ENCODE results near the gene FOXC1. TPM values are rescaled to one million over a fixed set of nuclear protein-coding genes. Genes with fewer than 3 reads are reported as not detected.
A peak's percentile ranks its signal among the peaks of the same experiment; 100 is the strongest.

FOXC1 gene
- total and polyA plus RNA-seq, 10 of the 15 experiments (the other 5 are each of a cell fraction or from before 2014, with no cell fraction given), result 0.13 to 1.5 (median 0.48) TPM; not detected in 2

- RAD21 ChIA-PET (ENCODE audit: unreplicated experiment), result no interaction called here
- CTCF ChIA-PET, result interaction anchor here (2.1 kb wide), 1 partner anchor 19 kb away, joined by 10 read pairs; no protein-coding TSS in a partner anchor
- Histone ChIP-seq H3K79me2 (ENCODE audit: control insufficient read depth, insufficient read depth, low read length) (no peaks in the 10 kb centered on the region), H4K20me1 (ENCODE audit: control insufficient read depth, insufficient read depth) (no peaks in the 10 kb centered on the region), H3K4me2 (ENCODE audit: control insufficient read depth, insufficient read depth) (no peak overlapping the region), H3K27me3 (replicated peaks in 1 of 2; ENCODE audit: control insufficient read depth in 2 of 2, insufficient read depth in 2 of 2, low read length in 1 of 2) (peaks cover 0 to 2% of the 10 kb centered on the region in 2 experiments; a peak in 1 of 4 replicates), H2AFZ (ENCODE audit: control insufficient read depth, low read depth, low read length) (no peak overlapping the region), H3K4me1 (ENCODE audit: control insufficient read depth, insufficient read depth, low read length) (peaks cover 22% of the 10 kb centered on the region), H3K9me3 (replicated peaks; ENCODE audit: control insufficient read depth, insufficient read depth, low read length) (peaks cover under 1% of the 10 kb centered on the region; the same call in 1 of the 3 replicates), H3K4me3 (no peak overlapping the region), H3K36me3 (ENCODE audit: control insufficient read depth in 2 of 2, insufficient read depth in 2 of 2, low read length in 1 of 2) (no peaks in the 10 kb centered on the region), H3K27ac (ENCODE audit: control insufficient read depth, insufficient read depth) (no peak overlapping the region), H3K9ac (ENCODE audit: control insufficient read depth, insufficient read depth, low read length) (no peak overlapping the region)
- ATAC-seq, result no peak
- FAIRE-seq, result no peak
- 29% methylated on average over 11 of the region's 11 CpGs for WGBS (ENCODE audit: insufficient coverage, insufficient replicate concordance, low lambda C conversion rate, missing lambda C conversion rate)
- DNase-seq (ENCODE audit: low read depth, low spot score), result no peak
- POLR2A ChIA-PET, result no interaction called here
- no TSS peak for BruUV-seq (replicated peaks)
- SMC1A ChIA-PET (ENCODE audit: uncharacterized antibody, unreplicated experiment), result interaction anchor here (6.0 kb wide), 1 partner anchor 16 kb away, joined by 41 read pairs; no protein-coding TSS in a partner anchor
- intact Hi-C loops (cut with micrococcal nuclease; ENCODE audit: unreplicated experiment) (no loop called here), in situ Hi-C loops (cut with MboI) (loop anchor here (25.0 kb wide), 1 partner anchor 1360 kb away; no protein-coding TSS in a partner anchor)
- TF ChIP-seq PAX5 (IDR thresholded peaks at IDR 0.05; ENCODE audit: borderline replicate concordance, low read depth, low read length) (no peak), POU2F2 (IDR thresholded peaks at IDR 0.05; ENCODE audit: borderline replicate concordance, low read depth, low read length) (no peak), MTA2 (IDR thresholded peaks at IDR 0.05; ENCODE audit: low read depth) (no peak), LARP7 (IDR thresholded peaks at IDR 0.05) (no peak), HDGF (IDR thresholded peaks at IDR 0.05) (no peak)
Measured at GRCh38 chr6:1577146-1577680, 32.5 kb upstream of the FOXC1 start.

DNA sequence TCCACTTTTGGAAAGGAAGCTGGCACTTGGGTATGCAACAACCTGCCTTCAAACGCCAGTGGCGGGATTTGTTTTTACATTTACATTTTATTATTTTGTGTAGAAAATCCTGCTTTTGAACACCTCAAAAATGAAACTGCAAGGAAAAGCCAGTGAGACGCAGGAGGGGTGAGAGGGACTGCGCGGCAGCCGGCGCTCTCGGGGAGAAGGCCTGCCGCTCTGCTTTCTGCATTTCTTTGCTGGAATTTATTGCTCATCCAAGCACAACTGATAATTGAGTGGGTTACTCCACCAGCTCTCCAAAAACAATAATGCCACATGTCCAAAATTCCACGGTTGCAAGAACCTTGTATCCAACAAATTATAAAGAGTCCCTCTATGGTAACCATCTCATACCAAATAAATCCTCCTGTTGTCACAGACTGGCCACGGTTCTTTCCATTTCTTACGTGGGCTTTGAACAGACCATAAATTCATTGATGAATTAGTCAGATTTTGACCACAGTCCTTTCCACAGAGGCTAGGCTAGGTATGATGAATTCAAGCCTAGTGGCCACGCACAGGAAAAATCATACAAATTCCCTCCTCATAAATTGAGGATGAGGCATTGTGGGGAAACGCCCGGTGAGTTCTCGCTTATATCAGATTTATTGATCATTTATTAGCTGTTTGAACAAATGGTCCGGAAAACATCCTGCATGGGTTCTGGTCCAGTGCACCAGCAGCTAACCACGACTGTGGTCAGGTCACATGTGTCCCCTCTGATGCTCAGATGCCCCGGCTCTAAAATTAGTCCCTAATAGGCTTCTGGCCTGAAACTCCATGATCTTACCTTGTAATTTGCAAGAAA, 31.6 kb upstream of the FOXC1 start:
- H3K4me1 ChIP-seq (ENCODE audit: control insufficient read depth, insufficient read depth, low read length), result peaks cover 22% of the 10 kb centered on the region
- DNase-seq (ENCODE audit: low read depth, low spot score) (no peak), ATAC-seq (peak; percentile 78), FAIRE-seq (peak; percentile 49)
- no peak overlapping the region for H3K4me3 ChIP-seq
- no peaks in the 10 kb centered on the region for H3K36me3 ChIP-seq (ENCODE audit: control insufficient read depth in 2 of 2, insufficient read depth in 2 of 2, low read length in 1 of 2)
- RAD21 ChIA-PET (ENCODE audit: unreplicated experiment), result no interaction called here
- H3K4me2 ChIP-seq (ENCODE audit: control insufficient read depth, insufficient read depth), result peak overlapping the region; percentile 30
- no peak overlapping the region for H3K9ac ChIP-seq (ENCODE audit: control insufficient read depth, insufficient read depth, low read length)
- no peak overlapping the region for H3K27ac ChIP-seq (ENCODE audit: control insufficient read depth, insufficient read depth)
- intact Hi-C loops (cut with micrococcal nuclease; ENCODE audit: unreplicated experiment) (no loop called here), in situ Hi-C loops (cut with MboI) (loop anchor here (25.0 kb wide), 1 partner anchor 1359 kb away; no protein-coding TSS in a partner anchor)
- SMC1A ChIA-PET (ENCODE audit: uncharacterized antibody, unreplicated experiment), result interaction anchor here (0.7 to 0.8 kb wide), 2 partner anchors 14 to 92 kb away, joined by 3 read pairs; no protein-coding TSS in a partner anchor
- WGBS (ENCODE audit: insufficient coverage, insufficient replicate concordance, low lambda C conversion rate, missing lambda C conversion rate), result 40% methylated on average over 19 of the region's 19 CpGs
- no peaks in the 10 kb centered on the region for H3K79me2 ChIP-seq (ENCODE audit: control insufficient read depth, insufficient read depth, low read length)
- H2AFZ ChIP-seq (ENCODE audit: control insufficient read depth, low read depth, low read length), result no peak overlapping the region
- BruUV-seq (replicated peaks), result no TSS peak
- H3K9me3 ChIP-seq (replicated peaks; ENCODE audit: control insufficient read depth, insufficient read depth, low read length), result no peaks in the 10 kb centered on the region; the same call in 2 of the 3 replicates
- CTCF ChIA-PET, result interaction anchor here (0.6 to 2.1 kb wide), 2 partner anchors 18 to 104 kb away, joined by 3 to 10 read pairs; no protein-coding TSS in a partner anchor
- POLR2A ChIA-PET, result no interaction called here
- no peaks in the 10 kb centered on the region for H4K20me1 ChIP-seq (ENCODE audit: control insufficient read depth, insufficient read depth)
- peaks cover 0 to 2% of the 10 kb centered on the region in 2 experiments; a peak in 1 of 4 replicates for H3K27me3 ChIP-seq (replicated peaks in 1 of 2; ENCODE audit: control insufficient read depth in 2 of 2, insufficient read depth in 2 of 2, low read length in 1 of 2)
- TF ChIP-seq SMARCA5 (IDR thresholded peaks at IDR 0.05), result no peak
- TF ChIP-seq SP1 (IDR thresholded peaks at IDR 0.05; ENCODE audit: low read depth, low read length), result no peak
- TF ChIP-seq, protein P1, sequence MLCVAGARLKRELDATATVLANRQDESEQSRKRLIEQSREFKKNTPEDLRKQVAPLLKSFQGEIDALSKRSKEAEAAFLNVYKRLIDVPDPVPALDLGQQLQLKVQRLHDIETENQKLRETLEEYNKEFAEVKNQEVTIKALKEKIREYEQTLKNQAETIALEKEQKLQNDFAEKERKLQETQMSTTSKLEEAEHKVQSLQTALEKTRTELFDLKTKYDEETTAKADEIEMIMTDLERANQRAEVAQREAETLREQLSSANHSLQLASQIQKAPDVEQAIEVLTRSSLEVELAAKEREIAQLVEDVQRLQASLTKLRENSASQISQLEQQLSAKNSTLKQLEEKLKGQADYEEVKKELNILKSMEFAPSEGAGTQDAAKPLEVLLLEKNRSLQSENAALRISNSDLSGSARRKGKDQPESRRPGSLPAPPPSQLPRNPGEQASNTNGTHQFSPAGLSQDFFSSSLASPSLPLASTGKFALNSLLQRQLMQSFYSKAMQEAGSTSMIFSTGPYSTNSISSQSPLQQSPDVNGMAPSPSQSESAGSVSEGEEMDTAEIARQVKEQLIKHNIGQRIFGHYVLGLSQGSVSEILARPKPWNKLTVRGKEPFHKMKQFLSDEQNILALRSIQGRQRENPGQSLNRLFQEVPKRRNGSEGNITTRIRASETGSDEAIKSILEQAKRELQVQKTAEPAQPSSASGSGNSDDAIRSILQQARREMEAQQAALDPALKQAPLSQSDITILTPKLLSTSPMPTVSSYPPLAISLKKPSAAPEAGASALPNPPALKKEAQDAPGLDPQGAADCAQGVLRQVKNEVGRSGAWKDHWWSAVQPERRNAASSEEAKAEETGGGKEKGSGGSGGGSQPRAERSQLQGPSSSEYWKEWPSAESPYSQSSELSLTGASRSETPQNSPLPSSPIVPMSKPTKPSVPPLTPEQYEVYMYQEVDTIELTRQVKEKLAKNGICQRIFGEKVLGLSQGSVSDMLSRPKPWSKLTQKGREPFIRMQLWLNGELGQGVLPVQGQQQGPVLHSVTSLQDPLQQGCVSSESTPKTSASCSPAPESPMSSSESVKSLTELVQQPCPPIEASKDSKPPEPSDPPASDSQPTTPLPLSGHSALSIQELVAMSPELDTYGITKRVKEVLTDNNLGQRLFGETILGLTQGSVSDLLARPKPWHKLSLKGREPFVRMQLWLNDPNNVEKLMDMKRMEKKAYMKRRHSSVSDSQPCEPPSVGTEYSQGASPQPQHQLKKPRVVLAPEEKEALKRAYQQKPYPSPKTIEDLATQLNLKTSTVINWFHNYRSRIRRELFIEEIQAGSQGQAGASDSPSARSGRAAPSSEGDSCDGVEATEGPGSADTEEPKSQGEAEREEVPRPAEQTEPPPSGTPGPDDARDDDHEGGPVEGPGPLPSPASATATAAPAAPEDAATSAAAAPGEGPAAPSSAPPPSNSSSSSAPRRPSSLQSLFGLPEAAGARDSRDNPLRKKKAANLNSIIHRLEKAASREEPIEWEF (IDR thresholded peaks at IDR 0.05; ENCODE audit: insufficient replicate concordance, low read depth, low read length), result peak; percentile 91
- peak; percentile 78 for TF ChIP-seq RAD51 (IDR thresholded peaks at IDR 0.05)
- no peak for TF ChIP-seq CREM (IDR thresholded peaks at IDR 0.05; ENCODE audit: low read depth)
- TF ChIP-seq NRF1 (conservative IDR thresholded peaks at IDR 0.05; ENCODE audit: low read depth, low read length), result no peak

All from GM12878 (cell line).